ENCODE results near the gene CSNK2A1.

GRCh38 chr20:563187-563586 is 19.6 kb upstream of the CSNK2A1 start:
- TF ChIP-seq CTCF (IDR thresholded peaks at IDR 0.05) (no peak), POLR2A (IDR thresholded peaks at IDR 0.05) (no peak)

Data from testis (tissue), 2 donors.